Measurements from ENCODE around the gene SECISBP2. TPM values are rescaled to one million over a fixed set of nuclear protein-coding genes. Genes with fewer than 3 reads are reported as not detected.

Gene SECISBP2
- total and polyA plus RNA-seq, 2 of the 13 experiments (the other 11 are each of a cell fraction or from before 2014, with no cell fraction given): 32.4 to 38.0 TPM

GRCh38 chr9:89357331-89358197 is 39.3 kb downstream of the SECISBP2 start (continued):
- no peak for TF ChIP-seq ZBTB40 (IDR thresholded peaks at IDR 0.05)
- peak; percentile 56; the same call in 1 of the 2 replicates for TF ChIP-seq ZBTB40 (CRISPR knock-in tag; IDR thresholded peaks at IDR 0.05)
- TF ChIP-seq ZFP82 (CRISPR knock-in tag; IDR thresholded peaks at IDR 0.05; ENCODE audit: borderline replicate concordance): peak; percentile 81; the same call in 1 of the 2 replicates
- peak; percentile 89 for TF ChIP-seq RARA (CRISPR knock-in tag; IDR thresholded peaks at IDR 0.05)
- TF ChIP-seq HNF4G (IDR thresholded peaks at IDR 0.05; ENCODE audit: borderline replicate concordance, low read depth, low read length): peak; percentile 87
- TF ChIP-seq HNF4G (CRISPR knock-in tag; IDR thresholded peaks at IDR 0.05; ENCODE audit: borderline replicate concordance, low read depth): peak; percentile 74; the same call in 1 of the 2 replicates
- TF ChIP-seq SP2 (CRISPR knock-in tag; IDR thresholded peaks at IDR 0.05): no peak
- peak; percentile 82 for TF ChIP-seq ELF3 (CRISPR knock-in tag; IDR thresholded peaks at IDR 0.05)
- no peak for TF ChIP-seq ZNF7 (CRISPR knock-in tag; IDR thresholded peaks at IDR 0.05)
- TF ChIP-seq ARHGAP35 (CRISPR knock-in tag; IDR thresholded peaks at IDR 0.05; ENCODE audit: borderline replicate concordance): 0 out of 2 replicates have a peak, but pooled peaks have one; percentile 27
- TF ChIP-seq ZBTB4 (CRISPR knock-in tag; IDR thresholded peaks at IDR 0.05; ENCODE audit: borderline replicate concordance): 0 out of 2 replicates have a peak, but pooled peaks have one; percentile 6
- TF ChIP-seq ZNF530 (CRISPR knock-in tag; IDR thresholded peaks at IDR 0.05; ENCODE audit: low read depth): no peak
- 0 out of 2 replicates have a peak, but pooled peaks have one; percentile 43 for TF ChIP-seq ZBTB42 (CRISPR knock-in tag; IDR thresholded peaks at IDR 0.05)
- peak; percentile 31; the same call in 1 of the 2 replicates for TF ChIP-seq ZFP91 (CRISPR knock-in tag; IDR thresholded peaks at IDR 0.05; ENCODE audit: borderline replicate concordance)
